Hematopoietic multipotent progenitor cell treated with erythropoietin and hydrocortisone succinate and interleukin-3 and kit ligand, for 8 days (in vitro differentiated cells): ENCODE data around the gene AURKA.
"Not testable (repeated sequence)": the region's sequence is repeated elsewhere in the genome, so short reads cannot be mapped to it uniquely, and the experiment has no call there.

ENCODE experiments used
- DNase-seq: peaks from one replicate; pipeline ENCODE4 v3.0.0-alpha.2; 2015

Gene AURKA

GRCh38 chr20:56358070-56358469 lies 33.9 kb downstream of the AURKA start:
- DNase-seq = no peak

DNA sequence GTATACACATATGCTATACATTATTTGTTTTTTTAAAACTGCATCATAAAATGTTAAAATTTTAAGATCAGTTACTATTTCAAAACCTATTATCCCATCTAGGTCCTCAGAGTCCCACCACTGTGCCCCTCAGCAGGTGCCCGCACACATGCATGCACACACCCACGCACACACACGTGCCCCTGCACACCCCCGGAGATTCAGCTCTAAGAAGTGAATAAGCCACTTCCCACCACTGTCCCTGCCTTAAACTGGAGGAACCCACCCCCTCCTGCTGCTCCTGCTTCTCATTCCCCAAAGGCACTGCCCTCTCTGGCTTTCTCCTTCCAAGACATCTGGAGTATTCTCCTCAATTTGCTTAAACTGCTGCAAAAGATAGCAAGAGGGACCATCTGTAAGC lies 38.7 kb downstream of the AURKA start:
- no peak for DNase-seq

- no peak for DNase-seq
Observed at GRCh38 chr20:56352345-56353055, 39.5 kb downstream of the AURKA start.

DNA sequence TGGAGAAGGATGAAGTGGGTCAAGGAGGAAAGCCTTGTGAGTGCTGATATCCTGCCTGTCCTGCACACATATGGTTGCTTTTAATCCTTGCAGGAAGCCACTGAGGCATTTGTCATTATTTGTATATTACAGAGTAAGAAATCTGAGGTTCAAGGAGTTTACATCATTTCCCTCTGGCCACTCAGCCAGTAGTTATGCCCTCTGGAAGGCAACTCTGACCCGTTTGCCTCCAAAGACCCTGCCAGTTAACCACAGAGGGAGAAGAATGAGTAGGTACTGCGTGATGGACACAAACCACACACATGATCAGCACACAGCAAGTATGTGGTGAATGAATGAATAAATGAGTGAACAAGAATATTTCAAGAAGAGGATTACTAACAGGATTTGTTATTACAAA lies 41.2 kb downstream of the AURKA start:
- DNase-seq = no peak

DNA sequence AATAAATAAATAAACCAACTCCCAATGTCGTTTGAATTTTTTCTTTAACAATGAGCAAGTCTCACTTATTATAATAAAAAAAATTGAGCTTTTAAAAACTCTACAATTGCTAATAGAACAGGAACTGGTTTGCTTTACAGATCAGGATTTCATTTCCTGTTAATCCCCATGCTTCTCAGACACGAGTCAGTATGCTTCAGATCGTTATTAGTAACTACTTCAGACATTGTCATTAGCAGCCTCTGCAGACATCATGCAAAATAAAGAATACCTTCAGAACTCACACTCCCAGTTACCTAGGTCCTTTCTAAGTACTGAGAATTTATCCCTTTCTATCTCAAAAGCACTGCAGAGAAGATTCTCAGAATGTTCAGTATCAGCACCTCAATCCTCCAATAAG lies 43.3 kb downstream of the AURKA start:
- DNase-seq = no peak

- DNase-seq = no peak
Observed at GRCh38 chr20:56348305-56348693, 43.7 kb downstream of the AURKA start.

DNA sequence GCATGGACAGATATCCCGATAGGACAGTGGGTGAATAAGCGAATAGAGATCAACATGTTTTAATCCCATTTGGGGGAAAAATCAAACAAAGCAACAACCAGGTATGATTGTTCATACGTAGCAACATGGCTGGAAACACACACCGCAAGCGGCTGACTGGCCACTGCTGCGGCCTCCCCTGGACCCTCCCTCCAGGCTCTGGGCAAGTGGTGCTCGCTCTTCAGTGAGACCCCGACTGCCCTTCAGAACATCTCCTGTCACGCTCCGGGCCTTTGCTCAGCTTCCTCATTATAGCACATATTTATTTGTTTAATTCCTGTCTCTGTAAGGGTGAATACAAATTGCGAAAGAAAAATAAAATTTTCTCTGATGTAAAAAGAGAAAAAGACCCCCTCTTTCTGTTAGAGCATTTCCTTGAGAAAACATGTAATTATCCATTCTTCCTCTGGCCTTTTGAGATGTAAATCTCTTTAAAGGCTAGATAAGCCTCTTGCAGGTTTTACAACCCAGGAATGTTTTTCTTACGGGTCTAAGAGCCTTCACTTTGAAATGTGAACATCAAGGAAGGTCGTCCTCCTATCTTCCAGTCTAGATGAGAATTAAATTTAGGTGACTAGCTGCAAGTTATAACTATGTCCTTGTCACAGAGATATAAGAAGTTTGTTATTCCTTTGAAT lies 44.2 kb downstream of the AURKA start:
- DNase-seq = no peak

DNA sequence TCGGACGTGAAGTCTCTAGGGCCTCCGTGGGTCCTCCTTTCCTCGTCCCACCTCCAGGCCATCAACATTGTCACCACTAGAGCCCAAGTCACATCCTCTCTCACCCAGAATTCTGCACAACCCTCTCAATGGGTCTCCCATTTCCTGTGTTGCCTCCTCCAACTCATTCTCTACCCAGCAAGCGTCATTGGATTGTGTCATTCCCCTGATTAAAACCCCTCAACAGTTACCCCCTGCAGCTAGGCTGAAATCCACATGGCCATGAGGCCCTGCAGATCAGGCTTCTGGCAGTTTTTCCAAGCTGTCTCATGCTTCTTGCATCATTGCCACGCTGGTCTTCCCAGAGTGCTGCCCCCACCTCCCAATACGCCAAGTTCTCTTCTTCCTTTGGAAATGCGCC lies 46.1 kb downstream of the AURKA start:
- DNase-seq = no peak

DNA sequence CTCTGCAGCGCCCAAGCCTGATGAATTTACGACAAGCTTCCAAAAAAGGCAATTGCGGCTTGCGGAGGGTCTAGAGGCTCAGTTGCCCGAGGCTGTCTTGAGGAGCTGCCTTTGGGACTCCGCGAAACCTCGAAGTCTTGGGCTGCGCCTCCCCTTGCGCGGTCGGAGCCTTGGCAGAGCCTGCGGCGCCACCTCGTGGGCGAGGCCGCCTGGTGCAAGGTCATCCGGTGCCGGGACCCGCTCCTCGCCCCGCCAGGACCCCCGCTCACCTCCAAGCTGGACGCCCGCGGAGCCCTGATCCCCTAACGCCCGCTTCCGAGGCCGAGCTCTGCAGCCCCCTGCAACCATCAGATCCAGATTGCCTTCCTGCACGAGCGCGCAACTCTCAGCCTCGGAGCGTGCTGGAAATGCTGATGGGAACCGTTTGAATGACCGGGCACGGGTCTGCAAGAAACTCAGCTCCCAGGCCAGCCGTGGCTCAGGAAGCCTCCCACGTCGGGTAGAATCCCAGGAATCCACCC lies 48.1 kb downstream of the AURKA start:
- peak; percentile 54 for DNase-seq

- no peak for DNase-seq
Observed at GRCh38 chr20:56342783-56343182, 49.2 kb downstream of the AURKA start.

GRCh38 chr20:56336709-56337108 lies 55.3 kb downstream of the AURKA start:
- not testable (repeated sequence) for DNase-seq

DNA sequence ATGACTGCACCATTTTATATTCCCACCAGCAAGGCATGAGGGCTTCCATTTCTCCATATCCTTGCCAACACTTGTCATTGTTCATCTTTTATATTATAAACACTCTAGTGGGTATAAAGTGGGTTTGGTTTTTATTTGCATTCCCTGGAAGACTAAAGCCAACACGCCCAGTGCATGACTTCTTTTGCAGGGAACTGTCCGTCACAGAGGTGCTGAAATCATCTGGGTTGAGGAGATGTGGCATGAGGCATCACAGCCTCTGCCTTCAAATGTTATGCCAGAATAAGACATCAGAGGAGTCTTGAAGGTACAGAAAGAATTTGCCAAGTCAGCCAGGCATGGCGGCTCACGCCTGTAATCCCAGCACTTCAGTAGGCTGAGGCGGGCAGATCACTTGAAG lies 63.2 kb downstream of the AURKA start:
- peak; percentile 22 for DNase-seq

DNA sequence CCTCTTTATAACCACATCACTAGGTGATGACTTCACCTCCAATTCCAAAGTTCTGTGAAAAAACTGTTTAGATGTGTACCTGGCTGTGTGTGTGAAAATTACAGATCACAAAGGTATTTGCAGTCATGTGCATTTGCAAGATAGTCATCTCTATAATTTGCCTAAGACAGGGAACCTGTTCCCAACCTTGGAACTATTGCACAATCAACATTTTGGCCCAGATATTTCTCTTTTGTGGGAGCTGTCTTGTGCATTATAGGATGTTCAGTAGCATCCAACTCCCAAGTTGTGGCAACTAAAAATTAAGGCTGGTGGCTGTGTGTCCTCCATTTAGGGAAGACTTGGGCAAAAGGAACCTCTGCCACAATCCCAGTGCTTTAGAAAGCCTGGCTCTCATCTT lies 67.2 kb downstream of the AURKA start:
- DNase-seq = no peak

GRCh38 chr20:56323656-56324055 lies 68.4 kb downstream of the AURKA start:
- DNase-seq = no peak

- no peak for DNase-seq
Observed at GRCh38 chr20:56323206-56323605, 68.8 kb downstream of the AURKA start.

DNA sequence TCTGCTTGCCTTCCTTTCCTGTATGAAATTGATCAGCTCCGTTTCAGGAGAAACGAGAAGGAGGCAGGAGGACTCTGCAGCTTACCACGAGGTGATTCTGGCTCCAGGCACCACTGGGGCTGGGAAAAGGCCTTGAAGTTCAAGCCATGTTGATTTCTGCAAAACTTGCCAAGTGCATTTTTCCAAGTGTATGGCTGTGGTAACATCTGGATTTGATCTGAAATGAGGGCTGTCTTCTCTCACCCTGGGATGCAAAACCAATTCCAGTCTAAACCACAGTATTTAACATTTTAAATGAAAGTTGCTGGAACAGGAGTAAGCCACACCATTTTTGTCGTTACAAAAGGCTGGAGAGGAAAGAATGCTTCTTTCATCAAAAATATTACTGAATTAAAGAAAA lies 69.3 kb downstream of the AURKA start:
- DNase-seq = no peak
